Esophagus muscularis mucosa (tissue), 4 donors: ENCODE data around the gene CYP2W1. TPM values are rescaled to one million over a fixed set of nuclear protein-coding genes. Genes with fewer than 3 reads are reported as not detected.

Experiments used
- DNase-seq: peaks from one replicate; pipeline ENCODE4 v3.0.0-alpha.2; 2017; ENCODE audit errors: extremely low spot score
- H3K27ac ChIP-seq, 4 donors: fragments of 200-600 bp; sonication (generic); replicated peaks in 1 of 4; 1 replicate in 3 of 4; 2 replicates in 1 of 4; pipeline ENCODE4 v1.5.1; 2016 to 2019; ENCODE audit warnings: mild to moderate bottlenecking in 1 of 4
- H3K27me3 ChIP-seq, 4 donors: fragments of 200-600 bp; sonication (generic); one replicate each; pipeline versions ENCODE4 v1.5.1 to v1.6.0; 2016 to 2019
- H3K36me3 ChIP-seq, 4 donors: fragments of 200-600 bp; sonication (generic); one replicate each; pipeline ENCODE4 v1.5.1; 2016 to 2019
- H3K4me1 ChIP-seq, 4 donors: fragments of 200-600 bp; sonication (generic); one replicate each; pipeline ENCODE4 v1.5.1; 2016 to 2019
- H3K4me3 ChIP-seq, 4 donors: fragments of 200-600 bp; sonication (generic); 1 replicate in 2 of 4; 2 replicates in 2 of 4; pipeline ENCODE4 v1.5.1; 2016 to 2019; ENCODE audit warnings: mild to moderate bottlenecking in 4 of 4, moderate library complexity in 1 of 4
- H3K9me3 ChIP-seq, 4 donors: fragments of 200-600 bp; sonication (generic); 1 replicate in 3 of 4; 2 replicates in 1 of 4; pipeline ENCODE4 v1.5.1; 2016 to 2019
- EP300 ChIP-seq: sonication (generic); formaldehyde crosslinking; IDR thresholded peaks from one replicate; pipeline ENCODE4 v1.6.1; 2017; ENCODE audit warnings: antibody characterized with exemption
- POLR2A ChIP-seq: fragments of 450-650 bp; IDR thresholded peaks from one replicate; pipeline ENCODE4 v1.6.1; 2017; ENCODE audit warnings: antibody characterized with exemption, moderate library complexity, mild to moderate bottlenecking, low read depth
- POLR2AphosphoS5 ChIP-seq, 2 donors: sonication (generic); formaldehyde crosslinking; IDR thresholded peaks; one replicate each; pipeline ENCODE4 v1.6.1; 2017; ENCODE audit warnings: antibody characterized with exemption in 2 of 2
- WGBS: methylation state at CpG from one replicate; pipeline ENCODE4 v1.1.5; 2018; 5-methylcytosine and 5-hydroxymethylcytosine counted together
- intact Hi-C: fragments of 100-400 bp; cut with DNase I; formaldehyde crosslinking; loops from one replicate; pipeline ENCODE4 v1.15.1; 2023
- total RNA-seq, 4 donors: library from RNA; depleted of rRNA; stranded (reverse); fragments of >200 nt; gene quantifications; one replicate each; pipeline versions ENCODE4 v1.1.0 to v1.2.1, GENCODE V29; 2016
- TF ChIP-seq, protein P1 (sequence below), 3 experiments: fragments of 200-600 bp in 2 of 3; fragments of 450-650 bp in 1 of 3; sonication (generic) in 2 of 3; IDR thresholded peaks; one replicate each; pipeline ENCODE4 v1.5.1; 2017 to 2019; ENCODE audit warnings: antibody characterized with exemption in 3 of 3, mild to moderate bottlenecking in 2 of 3, moderate library complexity in 1 of 3

The CYP2W1 gene, protein sequence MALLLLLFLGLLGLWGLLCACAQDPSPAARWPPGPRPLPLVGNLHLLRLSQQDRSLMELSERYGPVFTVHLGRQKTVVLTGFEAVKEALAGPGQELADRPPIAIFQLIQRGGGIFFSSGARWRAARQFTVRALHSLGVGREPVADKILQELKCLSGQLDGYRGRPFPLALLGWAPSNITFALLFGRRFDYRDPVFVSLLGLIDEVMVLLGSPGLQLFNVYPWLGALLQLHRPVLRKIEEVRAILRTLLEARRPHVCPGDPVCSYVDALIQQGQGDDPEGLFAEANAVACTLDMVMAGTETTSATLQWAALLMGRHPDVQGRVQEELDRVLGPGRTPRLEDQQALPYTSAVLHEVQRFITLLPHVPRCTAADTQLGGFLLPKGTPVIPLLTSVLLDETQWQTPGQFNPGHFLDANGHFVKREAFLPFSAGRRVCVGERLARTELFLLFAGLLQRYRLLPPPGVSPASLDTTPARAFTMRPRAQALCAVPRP
- total RNA-seq, result under 1 TPM in 2 of 4 donors, not detected in 2; 0.23 to 0.66 TPM

DNA sequence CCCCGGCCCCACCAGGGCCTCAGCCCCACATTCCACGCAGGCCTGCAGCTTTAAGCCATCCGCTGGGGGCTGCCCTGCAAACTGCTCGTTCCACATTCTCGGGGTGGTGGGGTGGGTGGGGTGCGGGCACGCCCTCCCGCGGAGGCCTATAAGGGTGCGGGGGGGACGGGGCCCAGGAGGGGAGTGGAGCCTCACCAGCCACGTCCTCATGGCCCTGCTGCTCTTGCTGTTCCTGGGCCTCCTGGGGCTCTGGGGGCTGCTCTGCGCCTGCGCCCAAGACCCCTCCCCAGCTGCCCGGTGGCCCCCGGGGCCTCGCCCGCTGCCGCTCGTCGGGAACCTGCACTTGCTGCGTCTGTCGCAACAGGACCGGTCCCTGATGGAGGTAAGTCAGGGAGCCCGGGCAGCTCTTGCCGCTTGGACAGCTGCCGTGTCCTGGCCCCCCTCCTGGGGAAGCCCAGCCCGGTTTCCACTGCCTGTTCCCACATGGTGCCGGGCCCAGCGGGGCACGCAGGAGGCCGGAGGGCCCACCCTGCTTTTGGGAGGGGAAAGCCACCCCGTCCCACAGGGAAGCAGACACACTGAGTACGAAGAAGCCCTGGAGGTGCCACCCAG lies at the start of gene CYP2W1:
TSS of gene CYP2W1 (plus strand) at position 178 of the 612 bp plus-strand sequence. CDS start at position 209, 31 bp downstream.
- H3K27me3 ChIP-seq, result peaks cover 0 to 63% (median 32%) of the 10 kb centered on the region in 4 donors
- intact Hi-C loops, result no loop called here
- no peak for DNase-seq
- WGBS, result 61% methylated on average over 7 of the region's 34 CpGs
- no peaks in the 10 kb centered on the region for H3K9me3 ChIP-seq
- no peak within 1 kb of the TSS for H3K4me3 ChIP-seq
- H3K27ac ChIP-seq, result no peak within 1 kb of the TSS
- TF ChIP-seq EP300 (no peak), POLR2AphosphoS5 (IDR thresholded peaks at IDR 0.05) (no peak), POLR2A (no peak)
- TF ChIP-seq, protein P1, sequence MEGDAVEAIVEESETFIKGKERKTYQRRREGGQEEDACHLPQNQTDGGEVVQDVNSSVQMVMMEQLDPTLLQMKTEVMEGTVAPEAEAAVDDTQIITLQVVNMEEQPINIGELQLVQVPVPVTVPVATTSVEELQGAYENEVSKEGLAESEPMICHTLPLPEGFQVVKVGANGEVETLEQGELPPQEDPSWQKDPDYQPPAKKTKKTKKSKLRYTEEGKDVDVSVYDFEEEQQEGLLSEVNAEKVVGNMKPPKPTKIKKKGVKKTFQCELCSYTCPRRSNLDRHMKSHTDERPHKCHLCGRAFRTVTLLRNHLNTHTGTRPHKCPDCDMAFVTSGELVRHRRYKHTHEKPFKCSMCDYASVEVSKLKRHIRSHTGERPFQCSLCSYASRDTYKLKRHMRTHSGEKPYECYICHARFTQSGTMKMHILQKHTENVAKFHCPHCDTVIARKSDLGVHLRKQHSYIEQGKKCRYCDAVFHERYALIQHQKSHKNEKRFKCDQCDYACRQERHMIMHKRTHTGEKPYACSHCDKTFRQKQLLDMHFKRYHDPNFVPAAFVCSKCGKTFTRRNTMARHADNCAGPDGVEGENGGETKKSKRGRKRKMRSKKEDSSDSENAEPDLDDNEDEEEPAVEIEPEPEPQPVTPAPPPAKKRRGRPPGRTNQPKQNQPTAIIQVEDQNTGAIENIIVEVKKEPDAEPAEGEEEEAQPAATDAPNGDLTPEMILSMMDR (IDR thresholded peaks at IDR 0.05), result no peak
- peaks cover 0 to 8% (median under 1%) of the 10 kb centered on the region in 4 donors for H3K4me1 ChIP-seq
- no peaks in the 10 kb centered on the region for H3K36me3 ChIP-seq

DNA sequence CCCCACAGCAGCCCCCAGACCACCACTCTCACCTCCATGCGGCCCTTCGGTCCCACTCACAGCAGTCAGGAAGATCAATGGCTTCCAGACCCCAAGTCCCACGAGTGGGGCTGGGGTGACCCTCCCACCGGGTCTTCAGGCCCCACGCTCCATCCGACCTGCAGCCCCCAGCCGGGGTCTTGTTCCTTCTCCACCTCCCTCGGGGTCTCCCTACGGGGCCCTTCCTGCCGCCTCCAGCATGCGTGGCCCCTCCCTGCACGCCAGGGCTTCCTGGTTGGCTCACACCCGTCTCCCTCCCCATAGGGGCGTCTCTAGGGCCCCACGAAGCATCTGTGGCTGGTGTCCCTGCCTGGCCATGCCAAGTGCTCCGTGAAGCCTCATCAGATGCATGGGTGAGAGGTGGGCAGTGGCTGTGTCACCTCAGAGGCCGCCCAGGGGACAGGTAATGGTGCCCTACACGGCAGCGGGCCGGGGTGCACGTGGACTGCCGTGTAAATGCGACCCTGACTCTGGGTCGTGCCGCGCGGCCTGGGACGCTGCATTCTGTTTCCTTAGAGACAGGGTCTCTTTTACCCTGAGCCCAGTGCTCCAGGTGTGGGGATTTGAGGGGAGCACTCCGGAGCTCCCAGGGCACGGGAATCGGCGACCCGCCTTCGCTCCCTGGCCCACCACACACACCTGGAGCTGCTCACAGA lies 48.4 kb upstream of the CYP2W1 start:
- Histone ChIP-seq H3K27me3 (no peaks in the 10 kb centered on the region), H3K4me3 (no peak overlapping the region), H3K36me3 (peaks cover 0 to 15% (median 6%) of the 10 kb centered on the region in 4 donors), H3K27ac (no peak overlapping the region), H3K4me1 (no peaks in the 10 kb centered on the region), H3K9me3 (no peaks in the 10 kb centered on the region)
- WGBS, result 89% methylated on average over 30 of the region's 34 CpGs
- DNase-seq, result no peak
- intact Hi-C loops, result no loop called here
- TF ChIP-seq, protein P1 (IDR thresholded peaks at IDR 0.05), result no peak
- TF ChIP-seq EP300 (no peak), POLR2AphosphoS5 (IDR thresholded peaks at IDR 0.05) (no peak), POLR2A (no peak)

DNA sequence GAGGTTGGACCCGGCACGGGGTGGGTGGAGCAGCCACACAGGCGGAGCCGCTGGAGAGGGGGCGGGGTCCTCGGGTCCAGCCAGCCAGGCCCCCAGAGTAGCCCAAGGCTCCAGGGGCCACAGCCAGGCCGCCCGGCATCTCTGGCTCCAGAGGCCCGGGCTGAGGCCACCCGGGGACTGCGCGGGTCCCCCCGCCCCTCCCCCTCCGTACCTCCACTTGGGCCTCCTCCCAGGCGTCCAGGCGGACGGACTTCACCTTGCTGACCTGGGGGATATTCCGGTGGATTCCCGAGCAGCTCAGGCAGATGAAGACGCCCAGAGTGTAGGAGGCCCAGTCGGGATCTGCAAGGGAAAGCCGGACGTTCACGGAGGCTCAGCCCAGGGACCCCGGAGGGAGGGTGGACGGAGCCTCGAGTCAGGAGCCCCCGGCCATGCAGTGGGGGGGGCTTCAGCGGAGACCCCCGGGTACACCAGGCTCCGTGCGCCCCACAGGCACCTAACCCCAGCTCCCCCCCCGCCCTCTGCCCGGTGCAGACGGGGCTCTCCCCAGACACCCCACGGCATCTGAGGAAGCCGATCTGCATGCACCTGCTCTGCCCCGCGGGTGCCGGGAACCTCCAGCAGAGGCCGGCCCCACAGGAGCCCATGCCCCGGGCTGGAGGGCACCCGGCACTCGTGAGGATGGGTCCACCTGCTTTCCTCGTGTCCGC lies 47.7 kb upstream of the CYP2W1 start:
- Histone ChIP-seq H3K9me3 (no peaks in the 10 kb centered on the region), H3K4me1 (no peaks in the 10 kb centered on the region), H3K27ac (no peak overlapping the region), H3K4me3 (no peak overlapping the region), H3K27me3 (no peaks in the 10 kb centered on the region), H3K36me3 (peaks cover 0 to 15% (median 6%) of the 10 kb centered on the region in 4 donors)
- TF ChIP-seq, protein P1 (IDR thresholded peaks at IDR 0.05), result no peak
- no peak for TF ChIP-seq POLR2AphosphoS5 (IDR thresholded peaks at IDR 0.05)
- no peak for TF ChIP-seq POLR2A
- TF ChIP-seq EP300, result no peak
- WGBS, result 56% methylated on average over 20 of the region's 46 CpGs
- no peak for DNase-seq
- intact Hi-C loops, result no loop called here

DNA sequence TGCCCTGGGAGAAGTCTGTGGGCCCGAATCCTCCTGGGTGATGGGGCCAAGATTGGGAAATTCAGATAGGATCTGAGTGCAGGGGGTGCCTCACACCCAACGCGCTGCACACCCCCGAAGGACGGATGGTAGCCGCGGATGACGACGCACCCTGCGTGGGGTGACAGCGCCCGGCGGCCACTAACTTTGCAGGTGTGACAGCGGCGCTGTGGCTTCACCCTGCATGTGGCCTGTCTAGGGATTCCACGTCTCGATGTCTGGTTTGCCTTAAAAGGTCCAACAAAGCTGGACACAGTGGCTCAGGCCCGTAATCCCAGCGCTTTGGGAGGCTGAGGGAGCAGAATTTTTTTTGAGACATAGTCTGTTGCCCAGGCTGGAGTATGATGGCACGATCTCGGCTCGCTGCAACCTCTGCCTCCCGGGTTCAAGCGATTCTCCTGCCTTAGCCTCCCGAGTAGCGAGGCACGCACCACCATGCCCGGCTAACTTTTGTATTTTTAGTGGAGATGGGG lies 47.1 kb upstream of the CYP2W1 start:
- Histone ChIP-seq H3K27ac (no peak overlapping the region), H3K4me3 (no peak overlapping the region), H3K36me3 (peaks cover 0 to 15% (median 6%) of the 10 kb centered on the region in 4 donors), H3K27me3 (no peaks in the 10 kb centered on the region), H3K4me1 (no peaks in the 10 kb centered on the region), H3K9me3 (no peaks in the 10 kb centered on the region)
- TF ChIP-seq POLR2AphosphoS5 (IDR thresholded peaks at IDR 0.05) (no peak), EP300 (no peak), POLR2A (no peak)
- TF ChIP-seq, protein P1 (IDR thresholded peaks at IDR 0.05), result no peak
- WGBS, result 95% methylated on average over 27 of the region's 28 CpGs
- intact Hi-C loops, result no loop called here
- DNase-seq, result no peak
